Measurements from ENCODE around the gene ALLC.
"Not testable (repeated sequence)": the region's sequence is repeated elsewhere in the genome, so short reads cannot be mapped to it uniquely, and the experiment has no call there.

ALLC gene

GRCh38 chr2:3619033-3619432 is 39.0 kb upstream of the ALLC start:
- no peak for DNase-seq (ENCODE audit: low read depth)
- no peak for TF ChIP-seq POLR2A (IDR thresholded peaks at IDR 0.05; ENCODE audit: extremely low read depth, insufficient read length)
- no peak for TF ChIP-seq MAX (IDR thresholded peaks at IDR 0.05; ENCODE audit: low read depth, low read length)
- TF ChIP-seq MYC (IDR thresholded peaks at IDR 0.05; ENCODE audit: low read depth, low read length), result no peak
- no peak for TF ChIP-seq CTCF (IDR thresholded peaks at IDR 0.05; ENCODE audit: low read depth, low read length)
- H3K4me3 ChIP-seq (ENCODE audit: low read depth, low read length), result no peak overlapping the region

GRCh38 chr2:3619661-3620060 is 38.3 kb upstream of the ALLC start:
- DNase-seq (ENCODE audit: low read depth); H3K4me3 ChIP-seq (ENCODE audit: low read depth, low read length): not testable (repeated sequence)

- TF ChIP-seq MAX (IDR thresholded peaks at IDR 0.05; ENCODE audit: low read depth, low read length), result no peak
- no peak for TF ChIP-seq MYC (IDR thresholded peaks at IDR 0.05; ENCODE audit: low read depth, low read length)
- no peak for TF ChIP-seq POLR2A (IDR thresholded peaks at IDR 0.05; ENCODE audit: extremely low read depth, insufficient read length)
- TF ChIP-seq CTCF (IDR thresholded peaks at IDR 0.05; ENCODE audit: low read depth, low read length), result no peak
- DNase-seq (ENCODE audit: low read depth), result no peak
- H3K4me3 ChIP-seq (ENCODE audit: low read depth, low read length), result no peak overlapping the region
These were observed 37.2 kb upstream of the ALLC start for GRCh38 chr2:3620834-3621233.

- TF ChIP-seq POLR2A (IDR thresholded peaks at IDR 0.05; ENCODE audit: extremely low read depth, insufficient read length) (no peak), CTCF (IDR thresholded peaks at IDR 0.05; ENCODE audit: low read depth, low read length) (no peak), MYC (IDR thresholded peaks at IDR 0.05; ENCODE audit: low read depth, low read length) (no peak), MAX (IDR thresholded peaks at IDR 0.05; ENCODE audit: low read depth, low read length) (no peak)
- no peak for DNase-seq (ENCODE audit: low read depth)
- H3K4me3 ChIP-seq (ENCODE audit: low read depth, low read length), result no peak overlapping the region
These were observed 35.0 kb upstream of the ALLC start for GRCh38 chr2:3622967-3623366.

- DNase-seq (ENCODE audit: low read depth), result no peak
- TF ChIP-seq CTCF (IDR thresholded peaks at IDR 0.05; ENCODE audit: low read depth, low read length), result no peak
- TF ChIP-seq MAX (IDR thresholded peaks at IDR 0.05; ENCODE audit: low read depth, low read length), result no peak
- no peak for TF ChIP-seq MYC (IDR thresholded peaks at IDR 0.05; ENCODE audit: low read depth, low read length)
- TF ChIP-seq POLR2A (IDR thresholded peaks at IDR 0.05; ENCODE audit: extremely low read depth, insufficient read length), result no peak
- H3K4me3 ChIP-seq (ENCODE audit: low read depth, low read length), result no peak overlapping the region
These were observed 33.8 kb upstream of the ALLC start for GRCh38 chr2:3624059-3624794.

GRCh38 chr2:3625186-3625585 is 32.8 kb upstream of the ALLC start:
- no peak overlapping the region for H3K4me3 ChIP-seq (ENCODE audit: low read depth, low read length)
- TF ChIP-seq MYC (IDR thresholded peaks at IDR 0.05; ENCODE audit: low read depth, low read length), result no peak
- TF ChIP-seq CTCF (IDR thresholded peaks at IDR 0.05; ENCODE audit: low read depth, low read length), result no peak
- TF ChIP-seq POLR2A (IDR thresholded peaks at IDR 0.05; ENCODE audit: extremely low read depth, insufficient read length), result no peak
- TF ChIP-seq MAX (IDR thresholded peaks at IDR 0.05; ENCODE audit: low read depth, low read length), result no peak
- no peak for DNase-seq (ENCODE audit: low read depth)
